Heart right ventricle (tissue), 16 donors: ENCODE measurements around the gene ZFAND2A. TPM values are rescaled to one million over a fixed set of nuclear protein-coding genes. Genes with fewer than 3 reads are reported as not detected.
"Not testable (repeated sequence)": the region's sequence is repeated elsewhere in the genome, so short reads cannot be mapped to it uniquely, and the experiment has no call there.

Experiments used
- ATAC-seq, 8 donors: fragments of 200-7000 bp; cut with Tn5 transposase; one replicate each; pipeline ENCODE4 v1.9.1; 2020; ENCODE audit warnings: mild to moderate bottlenecking in 8 of 8, moderate library complexity in 8 of 8, moderate number of reproducible peaks in 1 of 8
- DNase-seq, 2 donors: peaks; one replicate each; pipeline ENCODE4 v3.0.0-alpha.2; 2020
- H3K27ac ChIP-seq, 10 donors: fragments of 200-600 bp; sonication (generic) in 2 of 10; one replicate each; pipeline versions ENCODE4 v1.5.0 to v1.8.0; 2020 to 2022; ENCODE audit warnings: mild to moderate bottlenecking in 3 of 10
- H3K27me3 ChIP-seq, 7 donors: fragments of 200-600 bp; one replicate each; pipeline ENCODE4 v1.8.0; 2021 to 2022; ENCODE audit warnings: mild to moderate bottlenecking in 2 of 7
- H3K36me3 ChIP-seq, 9 donors: fragments of 200-600 bp; sonication (generic) in 1 of 9; one replicate each; pipeline versions ENCODE4 v1.5.0 to v1.8.0; 2020 to 2022; ENCODE audit warnings: mild to moderate bottlenecking in 2 of 9
- H3K4me1 ChIP-seq, 9 donors: fragments of 200-600 bp; sonication (generic) in 1 of 9; one replicate each; pipeline versions ENCODE4 v1.5.0 to v1.8.0; 2020 to 2022; ENCODE audit warnings: mild to moderate bottlenecking in 4 of 9
- H3K4me3 ChIP-seq, 10 donors: fragments of 200-600 bp; sonication (generic) in 2 of 10; one replicate each; pipeline versions ENCODE4 v1.5.0 to v1.8.0; 2020 to 2022; ENCODE audit warnings: mild to moderate bottlenecking in 7 of 10, moderate library complexity in 2 of 10
- H3K9me3 ChIP-seq, 11 donors: fragments of 200-600 bp in 10 of 11; sonication (generic) in 2 of 11; one replicate each; pipeline versions ENCODE4 v1.5.0 to v1.8.0; 2013 to 2022; ENCODE audit warnings: mild to moderate bottlenecking in 2 of 11, control low read depth in 1 of 11, moderate library complexity in 1 of 11
- CTCF ChIP-seq, 9 donors: fragments of 200-600 bp; sonication (generic) in 2 of 9; IDR thresholded peaks; one replicate each; pipeline versions ENCODE4 v1.5.0 to v1.8.0; 2021 to 2022; ENCODE audit warnings: antibody characterized with exemption in 9 of 9, mild to moderate bottlenecking in 5 of 9, moderate library complexity in 1 of 9
- WGBS, 2 donors: extraction: QIAGEN DNeasy Blood & Tissue Kit; methylation state at CpG; one replicate each; pipeline ENCODE4 v1.1.7; 2013; ENCODE audit warnings: inconsistent platforms in 1 of 2; 5-methylcytosine and 5-hydroxymethylcytosine counted together
- intact Hi-C, 10 donors: fragments of 100-400 bp; cut with DNase I; formaldehyde crosslinking; loops; one replicate each; pipeline versions ENCODE4 v1.11.1 to v1.14.2; 2022
- long read RNA-seq, 3 donors: library from polyadenylated mRNA; unstranded; transcript quantifications; one replicate each; pipeline ENCODE4 v2.0.0, GENCODE V29; 2020 to 2021
- polyA plus RNA-seq, 2 donors: library from polyadenylated mRNA; stranded (reverse); fragments of 200-250 nt; gene quantifications; one replicate each; pipeline ENCODE4 v1.2.3, GENCODE V29; 2013
- total RNA-seq, 10 donors: library from RNA; stranded (reverse); fragmentation: NEBNext Ultra II Directional in 3 of 10; extraction: Animal tissue kit (Norgen Biotek cat#: 25700) in 3 of 10; gene quantifications; one replicate each; pipeline versions ENCODE4 v1.2.1 to v1.2.4, GENCODE V29; 2021 to 2023
- donor health status: Arrhythmogenic right ventricular cardiomyopathy.
- donor health status: ischemic (EF 13 %, LVEDD 7.1; RV severe dilation, severe dysfunction).
- donor health status: healthy with polysubstance abuse.
- donor health status: DM: no; HTN: yes; CAD: no.
- donor health status: DM: no; HTN: no; CAD: no.
- donor health status: ischemic (EF 25% LVEDD 6.9; RV normal size, moderate dysfunction).
- donor health status: ischemic (EF 25% LVEDD 5.7; RV mildly dilated, moderate dysfunction).
- donor health status: healthy.
- donor health status: DM: yes; HTN: yes; CAD: no.
- donor health status: Ischemic cardiomyopathy.
- donor health status: ischemic (EF 35%, LVEDD 5.7; RV mildly dilated, moderate dysfunction).
- donor health status: nonischemic (EF 11% LVEDD 7.7; RV severe dilation, severe dysfunction).
- donor health status: DM: yes; HTN: yes; CAD: no.
- donor health status: PGD.
- donor health status: ischemic (EF 29% LVEDD 5.4; RV normal size, mild dysfunction).
- donor health status: nonischemic (EF 23%, LVEDD 6.1; RV moderate dilation, normal function).

ZFAND2A gene
- total RNA-seq (10 to 100 TPM in 4 of 10 donors, 1 to 10 TPM in 6; 4.4 to 11.2 (median 7.7) TPM), polyA plus RNA-seq (10 to 100 TPM; 26.9 to 32.6 TPM)
- long read RNA-seq, donor 1, partial matches to known transcripts: 0 of 2 reads
- long read RNA-seq, donor 1, other reads (novel, unspliced or antisense): 1 of 2 reads
- long read RNA-seq, donor 2, partial matches to known transcripts: 0 of 2 reads
- long read RNA-seq, donor 2, other reads (novel, unspliced or antisense): 1 of 2 reads
- long read RNA-seq, donor 3, partial matches to known transcripts: 1 of 5 reads
- long read RNA-seq, donor 3, other reads (novel, unspliced or antisense): 0 of 5 reads

- intact Hi-C loops: loop anchor here in 4 of 10 donors (1.0 to 10.0 kb wide), 4 partner anchors 22 to 175 kb away; partner anchors contain the start of genes CYP2W1 (in 1 of the 4) and GPER1 (in 1 of the 4)
- peak; percentile 98 to 100 (median 99) for ATAC-seq
- peak in 1 of 9 donors; percentile 3 for TF ChIP-seq CTCF (IDR thresholded peaks at IDR 0.05)
- WGBS, 2 donors: 0 to 1% methylated on average over 67 to 83 of the region's 83 CpGs
- peaks cover 0 to 58% (median 9%) of the 10 kb centered on the region in 9 donors for H3K36me3 ChIP-seq
- H3K4me1 ChIP-seq: peaks cover 7 to 28% (median 22%) of the 10 kb centered on the region in 9 donors
- H3K27me3 ChIP-seq: no peaks in the 10 kb centered on the region
- H3K9me3 ChIP-seq: no peaks in the 10 kb centered on the region
- DNase-seq: peak; percentile 99
- peak within 1 kb of the TSS; percentile 85 to 100 (median 98) for H3K27ac ChIP-seq
- peak within 1 kb of the TSS; percentile 58 to 100 (median 91) for H3K4me3 ChIP-seq
Measured at GRCh38 chr7:1159891-1160669, at the start of gene ZFAND2A. Gene ZFAND2A, minus strand, starts transcription at chr7:1160196. Its CDS starts 1,984 bp downstream, at chr7:1158212.

GRCh38 chr7:1209097-1209496, 49.1 kb upstream of the ZFAND2A start:
- Histone ChIP-seq H3K27ac (no peak overlapping the region), H3K36me3 (no peaks in the 10 kb centered on the region), H3K9me3 (no peaks in the 10 kb centered on the region), H3K4me1 (peaks cover 5 to 18% (median 15%) of the 10 kb centered on the region in 9 donors), H3K4me3 (no peak overlapping the region), H3K27me3 (peaks cover 6 to 85% (median 74%) of the 10 kb centered on the region in 7 donors)
- intact Hi-C loops: no loop called here
- no peak for ATAC-seq
- WGBS, 2 donors: 76 to 82% methylated on average over 14 of the region's 14 CpGs
- TF ChIP-seq CTCF (IDR thresholded peaks at IDR 0.05): no peak
- no peak for DNase-seq

GRCh38 chr7:1205742-1206141, 45.7 kb upstream of the ZFAND2A start:
- ATAC-seq, H3K9me3 ChIP-seq, intact Hi-C loops, H3K36me3 ChIP-seq, H3K4me3 ChIP-seq, DNase-seq, H3K27ac ChIP-seq: not testable (repeated sequence)
- Histone ChIP-seq H3K4me1 (peaks cover 4 to 12% (median 8%) of the 10 kb centered on the region in 9 donors), H3K27me3 (peaks cover 5 to 80% (median 51%) of the 10 kb centered on the region in 7 donors)
- WGBS, 2 donors: 85 to 90% methylated on average over 7 of the region's 7 CpGs

GRCh38 chr7:1204460-1205140, 44.6 kb upstream of the ZFAND2A start:
- peaks cover 0 to 78% (median 51%) of the 10 kb centered on the region in 7 donors for H3K27me3 ChIP-seq
- H3K4me3 ChIP-seq: no peak overlapping the region
- H3K36me3 ChIP-seq: no peaks in the 10 kb centered on the region
- WGBS, 2 donors: 55 to 59% methylated on average over 19 of the region's 19 CpGs
- intact Hi-C loops: no loop called here
- no peak for TF ChIP-seq CTCF (IDR thresholded peaks at IDR 0.05)
- DNase-seq (no peak), ATAC-seq (no peak)
- H3K27ac ChIP-seq: no peak overlapping the region
- peaks cover 0 to under 1% (median 0%) of the 10 kb centered on the region in 9 donors for H3K4me1 ChIP-seq
- H3K9me3 ChIP-seq: no peaks in the 10 kb centered on the region

- ATAC-seq, H3K27ac ChIP-seq, H3K36me3 ChIP-seq, H3K4me3 ChIP-seq, DNase-seq, H3K9me3 ChIP-seq, intact Hi-C loops, H3K4me1 ChIP-seq: not testable (repeated sequence)
- 94 to 95% methylated on average over 6 of the region's 6 CpGs for WGBS, 2 donors
- H3K27me3 ChIP-seq: peaks cover 0 to 71% (median 42%) of the 10 kb centered on the region in 7 donors
Measured at GRCh38 chr7:1202914-1203313, 42.9 kb upstream of the ZFAND2A start.
